HepG2 (cell line): ENCODE data around the gene PATL1. TPM values are rescaled to one million over a fixed set of nuclear protein-coding genes. Genes with fewer than 3 reads are reported as not detected.

Experiments
- CENPBD1 ChIP-seq: sonication (generic); formaldehyde crosslinking; IDR thresholded peaks from 2 replicates; pipeline ENCODE4 v1.8.0; 2022; ENCODE audit warnings: missing genetic modification reagents, low read depth, mild to moderate bottlenecking, borderline replicate concordance
- ESRRA ChIP-seq: sonication (generic); formaldehyde crosslinking; IDR thresholded peaks from 2 replicates; pipeline ENCODE4 v1.5.1; 2020; ENCODE audit warnings: mild to moderate bottlenecking, low read depth, missing genetic modification reagents
- GABPB1 ChIP-seq: IDR thresholded peaks from 2 replicates; pipeline ENCODE4 v1.6.1; 2016; ENCODE audit warnings: mild to moderate bottlenecking, missing genetic modification reagents, moderate library complexity, missing compliant biosample characterization
- GFI1 ChIP-seq: sonication (generic); formaldehyde crosslinking; IDR thresholded peaks from 2 replicates; pipeline ENCODE4 v1.5.0; 2020; ENCODE audit warnings: missing genetic modification reagents, mild to moderate bottlenecking, borderline replicate concordance
- HMGA1 ChIP-seq: sonication (generic); formaldehyde crosslinking; conservative IDR thresholded peaks from 2 replicates; pipeline ENCODE4 v1.4.0; 2020; ENCODE audit warnings: missing genetic modification reagents
- KDM5B ChIP-seq: sonication (generic); formaldehyde crosslinking; IDR thresholded peaks from 2 replicates; pipeline ENCODE4 v1.4.0; 2020; ENCODE audit warnings: missing genetic modification reagents, mild to moderate bottlenecking, borderline replicate concordance
- MTA1 ChIP-seq: sonication (generic); formaldehyde crosslinking; IDR thresholded peaks from 2 replicates; pipeline ENCODE4 v1.4.0; 2020; ENCODE audit warnings: missing genetic modification reagents, mild to moderate bottlenecking, borderline replicate concordance
- NPAS2 ChIP-seq: sonication (generic); formaldehyde crosslinking; IDR thresholded peaks from 2 replicates; pipeline ENCODE4 v1.8.0; 2022; ENCODE audit warnings: mild to moderate bottlenecking, missing genetic modification reagents, borderline replicate concordance
- PBX3 ChIP-seq: sonication (generic); formaldehyde crosslinking; IDR thresholded peaks from 2 replicates; pipeline ENCODE4 v1.8.1; 2023; ENCODE audit warnings: missing genetic modification reagents, inconsistent platforms, borderline replicate concordance
- SP2 ChIP-seq: sonication (generic); formaldehyde crosslinking; IDR thresholded peaks from 2 replicates; pipeline ENCODE4 v1.5.1; 2020; ENCODE audit warnings: mild to moderate bottlenecking, missing genetic modification reagents
- TARDBP ChIP-seq: sonication (generic); formaldehyde crosslinking; IDR thresholded peaks from 2 replicates; pipeline ENCODE4 v1.8.0; 2022; ENCODE audit warnings: mild to moderate bottlenecking, missing genetic modification reagents
- ZFP36L2 ChIP-seq: sonication (generic); formaldehyde crosslinking; IDR thresholded peaks from 2 replicates; pipeline ENCODE4 v1.4.0; 2020; ENCODE audit warnings: missing genetic modification reagents
- ZFY ChIP-seq: sonication (generic); formaldehyde crosslinking; IDR thresholded peaks from 2 replicates; pipeline ENCODE4 v1.4.0; 2020; ENCODE audit warnings: missing genetic modification reagents
- ZNF205 ChIP-seq: IDR thresholded peaks from 2 replicates; pipeline ENCODE4 v1.6.1; 2018; ENCODE audit warnings: missing biosample characterization, missing genetic modification reagents
- ZNF30 ChIP-seq: sonication (generic); formaldehyde crosslinking; IDR thresholded peaks from 2 replicates; pipeline ENCODE4 v1.5.0; 2020; ENCODE audit warnings: mild to moderate bottlenecking, missing genetic modification reagents
- ZNF317 ChIP-seq: sonication (generic); formaldehyde crosslinking; IDR thresholded peaks from 2 replicates; pipeline ENCODE4 v1.5.0; 2020; ENCODE audit warnings: mild to moderate bottlenecking, missing genetic modification reagents
- ZNF543 ChIP-seq: sonication (generic); formaldehyde crosslinking; IDR thresholded peaks from 2 replicates; pipeline ENCODE4 v1.4.0; 2020; ENCODE audit warnings: mild to moderate bottlenecking, missing genetic modification reagents
- ZNF652 ChIP-seq: IDR thresholded peaks from 2 replicates; pipeline ENCODE4 v1.6.1; 2016; ENCODE audit warnings: low read depth, borderline replicate concordance
- ZNF776 ChIP-seq: sonication (generic); formaldehyde crosslinking; IDR thresholded peaks from 2 replicates; pipeline ENCODE4 v1.4.0; 2020; ENCODE audit warnings: mild to moderate bottlenecking, missing genetic modification reagents
- ZNF839 ChIP-seq: sonication (generic); formaldehyde crosslinking; IDR thresholded peaks from 2 replicates; pipeline ENCODE4 v1.4.0; 2020; ENCODE audit warnings: missing genetic modification reagents, mild to moderate bottlenecking, borderline replicate concordance
- polyA plus RNA-seq, 8 experiments: library from polyadenylated mRNA; depleted of rRNA in 3 of 8; stranded (reverse) in 7 of 8; unstranded in 1 of 8; fragments of >200 nt; fragmentation: Illumina TruSeq in 4 of 8; extraction: Trizol in 4 of 8; gene quantifications; 2 replicates each; pipeline versions ENCODE4 v1.2.1 to v1.2.3, GENCODE V29; 2011 to 2016; ENCODE audit warnings: low read depth in 4 of 8, missing spikeins in 1 of 8, mixed read lengths in 1 of 8; ENCODE audit not compliant: insufficient read depth in 1 of 8
- total RNA-seq, 5 experiments: library from RNA; depleted of rRNA; stranded (reverse); fragments of >200 nt; fragmentation: Illumina TruSeq; extraction: Trizol; gene quantifications; 2 replicates each; pipeline ENCODE4 v1.2.3, GENCODE V29; 2016; ENCODE audit warnings: low read depth in 1 of 5
- TF ChIP-seq, protein P1 (sequence below): sonication (generic); formaldehyde crosslinking; IDR thresholded peaks from 2 replicates; pipeline ENCODE4 v1.4.0; 2020; ENCODE audit warnings: missing genetic modification reagents
- TF ChIP-seq, protein P2 (sequence below): sonication (generic); formaldehyde crosslinking; IDR thresholded peaks from 2 replicates; pipeline ENCODE4 v1.8.1; 2023; ENCODE audit warnings: mild to moderate bottlenecking, missing genetic modification reagents
- TF ChIP-seq, protein P3 (sequence below): sonication (generic); formaldehyde crosslinking; IDR thresholded peaks from 2 replicates; pipeline ENCODE4 v1.4.0; 2020; ENCODE audit warnings: missing genetic modification reagents, borderline replicate concordance
- TF ChIP-seq, protein P4 (sequence below): sonication (generic); formaldehyde crosslinking; conservative IDR thresholded peaks from 2 replicates; pipeline ENCODE4 v1.8.1; 2023; ENCODE audit warnings: missing genetic modification reagents

The PATL1 gene
- total and polyA plus RNA-seq, 2 of the 13 experiments (the other 11 are each of a cell fraction or from before 2014, with no cell fraction given), result 12.9 to 26.8 TPM

GRCh38 chr11:59668950-59669610 is at the start of gene PATL1 (continued):
- TF ChIP-seq GABPB1 (CRISPR knock-in tag) (peak; percentile 66), ZNF776 (CRISPR knock-in tag) (no peak), ZNF839 (CRISPR knock-in tag) (no peak), MTA1 (CRISPR knock-in tag) (peak; percentile 15; the same call in 1 of the 2 replicates), SP2 (no peak), ZNF30 (CRISPR knock-in tag) (no peak), GFI1 (CRISPR knock-in tag) (peak; percentile 92), ZFP36L2 (CRISPR knock-in tag) (no peak), ZNF317 (CRISPR knock-in tag) (peak; percentile 68), CENPBD1 (no peak), ZFY (CRISPR knock-in tag) (peak; percentile 54; the same call in 1 of the 2 replicates), PBX3 (no peak), NPAS2 (CRISPR knock-in tag) (no peak), ESRRA (CRISPR knock-in tag) (no peak), TARDBP (CRISPR knock-in tag) (peak; percentile 29; the same call in 1 of the 2 replicates), ZNF652 (no peak), ZNF543 (CRISPR knock-in tag) (no peak), HMGA1 (no peak), ZNF205 (CRISPR knock-in tag) (0 out of 2 replicates have a peak, but pooled peaks have one; percentile 32), KDM5B (CRISPR knock-in tag) (peak; percentile 29; the same call in 1 of the 2 replicates)
- TF ChIP-seq, protein P1, sequence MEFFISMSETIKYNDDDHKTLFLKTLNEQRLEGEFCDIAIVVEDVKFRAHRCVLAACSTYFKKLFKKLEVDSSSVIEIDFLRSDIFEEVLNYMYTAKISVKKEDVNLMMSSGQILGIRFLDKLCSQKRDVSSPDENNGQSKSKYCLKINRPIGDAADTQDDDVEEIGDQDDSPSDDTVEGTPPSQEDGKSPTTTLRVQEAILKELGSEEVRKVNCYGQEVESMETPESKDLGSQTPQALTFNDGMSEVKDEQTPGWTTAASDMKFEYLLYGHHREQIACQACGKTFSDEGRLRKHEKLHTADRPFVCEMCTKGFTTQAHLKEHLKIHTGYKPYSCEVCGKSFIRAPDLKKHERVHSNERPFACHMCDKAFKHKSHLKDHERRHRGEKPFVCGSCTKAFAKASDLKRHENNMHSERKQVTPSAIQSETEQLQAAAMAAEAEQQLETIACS (CRISPR knock-in tag), result peak; percentile 37; the same call in 1 of the 2 replicates
- TF ChIP-seq, protein P2, sequence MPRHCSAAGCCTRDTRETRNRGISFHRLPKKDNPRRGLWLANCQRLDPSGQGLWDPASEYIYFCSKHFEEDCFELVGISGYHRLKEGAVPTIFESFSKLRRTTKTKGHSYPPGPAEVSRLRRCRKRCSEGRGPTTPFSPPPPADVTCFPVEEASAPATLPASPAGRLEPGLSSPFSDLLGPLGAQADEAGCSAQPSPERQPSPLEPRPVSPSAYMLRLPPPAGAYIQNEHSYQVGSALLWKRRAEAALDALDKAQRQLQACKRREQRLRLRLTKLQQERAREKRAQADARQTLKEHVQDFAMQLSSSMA (CRISPR knock-in tag), result no peak
- TF ChIP-seq, protein P3, sequence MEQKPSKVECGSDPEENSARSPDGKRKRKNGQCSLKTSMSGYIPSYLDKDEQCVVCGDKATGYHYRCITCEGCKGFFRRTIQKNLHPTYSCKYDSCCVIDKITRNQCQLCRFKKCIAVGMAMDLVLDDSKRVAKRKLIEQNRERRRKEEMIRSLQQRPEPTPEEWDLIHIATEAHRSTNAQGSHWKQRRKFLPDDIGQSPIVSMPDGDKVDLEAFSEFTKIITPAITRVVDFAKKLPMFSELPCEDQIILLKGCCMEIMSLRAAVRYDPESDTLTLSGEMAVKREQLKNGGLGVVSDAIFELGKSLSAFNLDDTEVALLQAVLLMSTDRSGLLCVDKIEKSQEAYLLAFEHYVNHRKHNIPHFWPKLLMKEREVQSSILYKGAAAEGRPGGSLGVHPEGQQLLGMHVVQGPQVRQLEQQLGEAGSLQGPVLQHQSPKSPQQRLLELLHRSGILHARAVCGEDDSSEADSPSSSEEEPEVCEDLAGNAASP (CRISPR knock-in tag), result 0 out of 2 replicates have a peak, but pooled peaks have one; percentile 4
- TF ChIP-seq, protein P4, sequence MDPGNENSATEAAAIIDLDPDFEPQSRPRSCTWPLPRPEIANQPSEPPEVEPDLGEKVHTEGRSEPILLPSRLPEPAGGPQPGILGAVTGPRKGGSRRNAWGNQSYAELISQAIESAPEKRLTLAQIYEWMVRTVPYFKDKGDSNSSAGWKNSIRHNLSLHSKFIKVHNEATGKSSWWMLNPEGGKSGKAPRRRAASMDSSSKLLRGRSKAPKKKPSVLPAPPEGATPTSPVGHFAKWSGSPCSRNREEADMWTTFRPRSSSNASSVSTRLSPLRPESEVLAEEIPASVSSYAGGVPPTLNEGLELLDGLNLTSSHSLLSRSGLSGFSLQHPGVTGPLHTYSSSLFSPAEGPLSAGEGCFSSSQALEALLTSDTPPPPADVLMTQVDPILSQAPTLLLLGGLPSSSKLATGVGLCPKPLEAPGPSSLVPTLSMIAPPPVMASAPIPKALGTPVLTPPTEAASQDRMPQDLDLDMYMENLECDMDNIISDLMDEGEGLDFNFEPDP (CRISPR knock-in tag), result no peak
